GM21825 (cell line): ENCODE measurements around the gene RNF144B.
"Not testable (repeated sequence)": the region's sequence is repeated elsewhere in the genome, so short reads cannot be mapped to it uniquely, and the experiment has no call there.

Experiments
- ATAC-seq: cut with Tn5 transposase; IDR thresholded peaks from one replicate; pipeline ENCODE4 v1.9.1; 2021; ENCODE audit warnings: mild to moderate bottlenecking, moderate library complexity; ENCODE audit not compliant: unreplicated experiment

Gene RNF144B

DNA sequence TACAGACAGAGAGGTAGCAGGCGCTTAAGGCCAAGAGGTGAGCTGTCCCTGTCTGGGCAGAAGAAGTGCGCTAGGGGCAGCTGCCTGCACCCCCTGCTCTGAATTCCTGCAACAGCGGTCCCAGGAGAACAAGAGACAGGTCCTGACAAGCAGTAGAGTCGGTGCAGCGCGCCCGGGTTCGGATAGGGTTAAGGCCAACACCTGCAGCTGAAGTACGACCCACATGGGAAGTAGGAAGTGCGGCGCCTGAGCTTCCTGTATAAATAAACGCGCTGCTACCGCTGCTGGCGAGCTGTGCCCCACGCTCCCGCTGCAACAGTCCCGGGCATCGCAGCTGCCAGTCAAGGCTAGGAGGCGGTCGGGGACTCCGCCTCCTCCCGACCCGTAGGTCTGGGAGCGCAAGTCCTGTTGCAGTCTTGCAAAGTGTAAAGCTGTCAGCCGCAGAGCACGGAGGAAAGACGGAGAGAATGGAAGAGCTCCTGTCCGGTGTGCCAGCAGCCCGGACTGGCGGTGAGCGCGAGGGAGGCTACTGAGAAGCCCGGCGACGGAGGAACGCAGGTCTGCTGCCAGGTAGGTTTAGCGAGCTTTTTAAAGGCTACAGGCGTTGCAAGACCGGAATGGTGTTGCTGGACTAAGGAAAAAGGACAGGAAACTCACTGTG, at the start of gene RNF144B:
TSS of gene RNF144B (plus strand) at position 290 of the 661 bp plus-strand sequence. CDS start 12,185 bp downstream, outside the sequence.
- peak; percentile 94 for ATAC-seq

DNA sequence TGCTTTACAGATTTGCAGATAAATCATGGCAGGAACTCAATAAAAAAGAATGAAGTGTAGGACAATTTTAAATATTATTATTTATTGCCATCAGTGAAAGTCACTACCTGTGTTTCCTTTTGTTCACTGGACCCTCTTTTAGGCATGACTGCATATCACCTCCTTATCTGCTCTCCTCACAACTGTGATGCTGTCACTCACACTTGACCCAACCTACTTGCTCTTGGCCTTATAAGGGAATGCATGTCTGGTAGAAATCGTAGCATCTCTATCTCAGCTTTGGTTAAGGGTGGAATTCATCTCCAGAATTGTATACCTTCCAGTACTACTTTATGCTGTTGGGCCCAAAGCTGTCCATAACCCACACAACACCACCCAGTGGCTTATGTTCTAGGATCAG, 47.6 kb upstream of the RNF144B start:
- no peak for ATAC-seq

DNA sequence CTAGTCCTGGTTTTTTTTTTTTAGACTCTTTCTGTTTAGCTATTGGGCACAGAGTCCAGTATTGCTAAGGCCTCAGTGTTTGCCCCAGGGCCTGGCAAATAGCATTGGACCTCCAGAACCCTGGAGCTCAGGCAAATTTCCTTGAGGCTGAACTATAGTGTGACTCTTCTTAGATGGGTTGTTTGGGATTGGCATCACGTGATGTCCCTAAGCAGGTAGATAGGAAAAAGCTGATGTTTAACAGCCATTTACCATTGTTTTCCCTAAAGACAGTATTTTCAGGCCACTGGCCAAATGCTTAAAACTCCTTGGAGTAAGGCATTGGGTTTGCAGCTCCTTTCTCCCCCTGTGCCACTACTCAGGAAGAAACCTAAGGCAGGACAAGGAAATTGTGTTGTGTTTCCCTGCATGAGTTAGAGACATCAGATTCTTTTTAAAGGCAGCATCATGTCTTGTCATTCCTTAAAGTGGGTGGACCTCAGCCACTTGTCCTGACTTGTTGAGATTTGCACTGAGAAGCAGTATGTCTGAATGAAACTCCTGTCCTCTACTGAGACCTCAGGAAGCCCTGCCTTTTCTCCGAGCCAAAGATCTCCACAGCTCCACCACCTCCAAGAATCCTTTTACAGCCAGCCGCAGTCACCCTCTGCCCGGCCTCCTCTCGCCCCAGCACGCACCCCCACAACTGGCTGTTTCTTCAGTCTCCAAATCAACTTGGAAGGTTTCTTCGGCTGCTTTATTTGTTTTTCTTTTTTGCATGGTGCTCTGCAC, 46.2 kb upstream of the RNF144B start:
- no peak for ATAC-seq

- ATAC-seq: no peak
Observed at GRCh38 chr6:18342223-18342622, 44.9 kb upstream of the RNF144B start.

DNA sequence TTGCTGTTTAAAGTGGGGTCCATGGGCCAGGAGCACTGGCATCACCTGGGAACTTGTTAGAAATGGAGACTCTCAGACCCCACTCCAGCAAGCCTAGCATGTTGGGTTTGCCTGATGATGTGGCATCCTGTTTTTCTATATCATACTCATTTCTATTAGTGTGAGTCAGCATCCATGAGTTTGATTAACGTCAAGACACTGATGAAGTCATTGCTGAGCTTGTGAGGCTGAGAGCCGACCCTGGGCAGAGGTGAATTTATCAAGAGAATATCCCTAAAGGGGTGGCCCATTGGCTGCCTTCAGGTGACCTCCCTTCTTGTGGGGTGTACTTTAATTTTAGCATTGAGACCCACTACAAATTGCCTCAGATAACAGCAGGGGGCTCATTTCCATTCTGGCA, 43.4 kb upstream of the RNF144B start:
- ATAC-seq: no peak

GRCh38 chr6:18347021-18347577, 40.1 kb upstream of the RNF144B start:
- ATAC-seq: no peak

- no peak for ATAC-seq
Observed at GRCh38 chr6:18347866-18348265, 39.3 kb upstream of the RNF144B start.

GRCh38 chr6:18349386-18349785, 37.8 kb upstream of the RNF144B start:
- no peak for ATAC-seq

- no peak for ATAC-seq
Observed at GRCh38 chr6:18350271-18350670, 36.9 kb upstream of the RNF144B start.

- ATAC-seq: no peak
Observed at GRCh38 chr6:18350712-18351111, 36.4 kb upstream of the RNF144B start.

GRCh38 chr6:18352001-18352400, 35.1 kb upstream of the RNF144B start:
- ATAC-seq: no peak

DNA sequence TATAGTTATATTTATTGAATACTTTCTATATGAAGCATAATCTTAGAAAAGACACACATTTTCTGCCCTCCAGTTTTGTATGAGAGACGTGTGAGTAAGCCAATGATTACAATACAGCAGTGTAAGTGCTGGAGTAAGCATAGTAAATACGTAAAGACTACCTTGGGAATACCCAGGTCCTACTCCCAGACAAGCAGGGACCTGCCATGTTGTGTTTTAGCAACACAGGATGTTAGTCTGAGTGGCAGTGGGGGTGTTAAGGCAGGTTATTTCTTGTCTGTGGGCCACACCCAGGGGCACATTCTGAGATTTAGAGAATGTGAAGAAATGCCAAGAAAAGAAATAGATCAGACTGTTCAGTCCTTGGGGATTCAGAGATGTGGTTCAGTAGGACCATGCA, 34.3 kb upstream of the RNF144B start:
- ATAC-seq: no peak

DNA sequence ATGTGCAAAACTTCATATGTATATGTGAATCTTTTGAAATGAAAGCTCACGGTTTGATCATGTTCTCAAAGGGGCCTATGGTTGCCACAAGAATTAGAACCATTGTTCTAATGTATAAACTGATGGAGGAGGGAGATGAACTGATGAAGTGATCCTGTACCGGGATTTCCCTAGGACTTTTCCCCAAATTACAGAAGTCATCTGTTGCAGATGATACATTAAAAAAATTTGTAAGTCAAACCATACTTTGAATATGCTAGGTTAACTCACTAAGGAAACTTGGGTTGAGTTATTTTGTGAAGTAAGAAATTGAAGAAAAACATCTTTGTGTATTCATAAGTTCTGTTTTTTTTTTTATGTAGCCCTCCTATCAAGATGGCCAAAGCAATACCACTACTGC, 33.9 kb upstream of the RNF144B start:
- no peak for ATAC-seq

DNA sequence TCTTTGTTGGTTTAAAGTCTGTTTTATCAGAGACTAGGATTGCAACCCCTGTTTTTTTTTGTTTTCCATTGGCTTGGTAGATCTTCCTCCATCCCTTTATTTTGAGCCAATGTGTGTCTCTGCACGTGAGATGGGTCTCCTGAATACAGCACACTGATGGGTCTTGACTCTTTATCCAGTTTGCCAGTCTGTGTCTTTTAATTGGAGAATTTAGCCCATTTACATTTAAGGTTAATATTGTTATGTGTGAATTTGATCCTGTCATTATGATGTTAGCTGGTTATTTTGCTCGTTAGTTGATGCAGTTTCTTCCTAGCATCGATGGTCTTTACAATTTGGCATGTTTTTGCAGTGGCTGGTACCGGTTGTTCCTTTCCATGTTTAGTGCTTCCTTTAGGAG, 29.6 kb upstream of the RNF144B start:
- not testable (repeated sequence) for ATAC-seq

- ATAC-seq: peak; percentile 75
Observed at GRCh38 chr6:18359237-18359885, 27.8 kb upstream of the RNF144B start.

- no peak for ATAC-seq
Observed at GRCh38 chr6:18360188-18360587, 27.0 kb upstream of the RNF144B start.

DNA sequence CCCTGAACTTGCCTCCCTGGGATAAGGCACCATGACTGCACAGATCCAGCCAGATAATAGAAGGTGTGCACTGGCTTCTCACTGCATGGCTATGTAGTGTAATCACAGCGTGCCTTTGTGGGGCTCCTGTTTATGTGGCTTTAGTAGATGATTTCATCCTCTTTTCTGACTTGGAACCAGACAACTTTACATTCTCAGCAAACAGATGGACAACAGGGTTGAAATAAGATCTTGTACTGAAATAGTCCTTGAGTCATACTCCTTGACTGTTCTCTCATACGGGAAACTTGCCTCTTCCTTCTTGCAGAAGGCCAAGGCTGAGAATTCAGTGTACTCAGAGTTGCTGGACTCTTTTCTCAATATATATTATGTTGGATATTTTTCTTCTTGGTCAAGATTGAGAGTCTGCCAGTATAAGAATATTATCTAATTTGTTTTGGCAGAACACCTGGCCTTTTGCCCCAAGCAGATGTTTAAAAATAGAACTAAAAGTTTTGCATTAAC, 25.0 kb upstream of the RNF144B start:
- no peak for ATAC-seq

DNA sequence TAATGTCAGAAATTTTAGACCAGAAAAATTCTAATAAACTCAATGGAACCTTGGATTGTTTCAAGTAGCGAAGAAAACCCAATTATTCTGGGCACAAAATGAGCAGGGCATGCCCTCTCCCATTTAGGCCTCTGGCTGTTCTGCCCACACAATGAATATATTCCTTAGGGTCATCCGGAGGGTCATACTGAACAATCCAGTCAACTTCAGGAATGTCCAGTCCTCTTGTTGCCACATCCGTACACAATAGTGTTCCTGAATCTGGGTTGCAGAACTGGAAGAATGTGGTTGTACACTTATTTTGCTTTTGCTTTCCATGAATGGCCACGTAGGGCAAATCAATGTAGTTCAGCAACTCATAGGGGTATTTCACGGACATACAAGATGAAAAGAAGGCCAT, 23.4 kb upstream of the RNF144B start:
- no peak for ATAC-seq

DNA sequence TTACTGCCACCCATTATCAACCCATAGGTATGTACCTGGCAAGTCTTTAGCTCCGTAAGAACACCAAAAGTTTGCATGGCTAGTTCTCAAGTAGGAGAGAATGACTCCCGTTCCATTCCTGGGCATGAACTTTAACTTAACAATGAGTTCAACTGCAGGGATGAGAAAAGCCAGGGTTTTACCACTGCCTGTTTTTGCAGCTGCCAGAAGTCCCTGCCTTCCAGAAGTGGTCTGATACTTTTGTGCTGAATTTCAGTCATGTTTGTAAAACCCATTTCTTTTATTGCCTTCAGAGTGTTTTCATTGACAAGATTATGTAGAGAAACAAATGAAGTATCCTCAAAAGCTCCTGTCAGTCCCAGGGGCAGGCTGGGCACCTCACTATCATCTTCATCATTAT, 22.6 kb upstream of the RNF144B start:
- not testable (repeated sequence) for ATAC-seq

DNA sequence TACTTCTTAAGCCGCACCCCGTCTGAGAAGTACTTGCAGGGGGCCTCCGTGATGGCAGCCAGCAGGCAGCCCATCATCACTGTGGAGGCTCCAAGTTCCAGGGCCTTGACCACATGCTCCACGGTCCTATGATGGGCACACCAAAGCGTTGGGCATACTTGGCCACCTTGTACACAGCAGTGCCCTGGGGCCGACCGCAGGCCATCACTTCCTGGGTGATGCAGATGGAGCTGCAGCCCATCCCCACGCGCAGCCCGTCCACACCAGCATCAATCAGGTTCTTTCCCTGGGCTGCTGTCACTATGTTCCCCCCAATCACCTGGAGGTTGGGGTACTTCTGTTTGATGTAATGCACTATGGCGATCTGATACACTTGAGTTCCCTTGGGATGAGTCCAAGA, 19.8 kb upstream of the RNF144B start:
- no peak for ATAC-seq

GRCh38 chr6:18368277-18369105, 18.7 kb upstream of the RNF144B start:
- ATAC-seq: no peak
